ENCODE results near the gene TINCR. TPM values are rescaled to one million over a fixed set of nuclear protein-coding genes. Genes with fewer than 3 reads are reported as not detected.

Gene TINCR
- under 0.01 TPM in 2 replicates for total RNA-seq

DNA sequence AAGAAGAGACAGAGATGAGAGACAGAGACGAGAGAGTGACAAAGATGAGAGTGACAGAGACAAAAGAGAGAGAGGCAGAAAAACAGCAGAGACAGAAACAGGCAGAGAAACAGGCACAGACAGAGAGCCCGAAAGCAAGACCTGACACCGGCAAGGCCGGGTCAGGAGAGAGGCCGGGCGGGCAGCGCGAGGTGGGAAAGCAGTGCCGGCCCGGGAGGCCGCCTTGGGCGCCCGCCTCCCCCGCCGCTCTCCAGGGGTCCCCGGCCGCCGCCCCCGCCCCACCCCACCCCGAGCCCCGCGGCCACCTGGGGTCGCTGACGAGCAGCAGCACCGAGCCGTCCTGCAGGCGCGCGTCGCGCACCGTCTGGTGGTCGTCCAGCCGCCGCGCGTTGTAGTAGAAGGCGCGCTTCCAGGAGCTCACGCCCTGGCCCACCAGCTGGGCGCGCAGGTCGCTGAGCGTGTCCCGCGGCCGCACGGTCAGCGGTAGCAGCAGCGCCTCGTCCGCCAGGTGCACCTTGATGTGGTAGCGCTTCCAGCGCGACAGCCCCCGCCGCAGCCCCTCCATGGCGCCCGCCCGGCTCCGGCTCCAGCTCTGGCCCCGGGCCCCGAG is at the start of gene TINCR:
TSS of gene TINCR (minus strand) at position 594 of the 610 bp plus-strand sequence.

Small RNA genes lying within 50 kb of the gene (small RNA-seq; reads per million reads assigned to genes)
- not detected for gene SNRPEP4

Other genes with a start within 250 kb of the TINCR start
- 261 and 322 TPM in 2 replicates for gene PTPRS, start 227.1 kb downstream of the TINCR start, total RNA-seq
- not detected in 2 replicates for gene ZNRF4, start 112.5 kb downstream of the TINCR start, total RNA-seq
- gene SAFB2, start 54.8 kb upstream of the TINCR start, total RNA-seq, result 27.3 and 29.8 TPM in 2 replicates
- gene SAFB, start 55.1 kb upstream of the TINCR start, total RNA-seq, result 29.4 and 39.0 TPM in 2 replicates
- gene MICOS13, start 112.6 kb upstream of the TINCR start, total RNA-seq, result 24.7 and 27.2 TPM in 2 replicates
- 14.1 and 15.2 TPM in 2 replicates for gene HSD11B1L, start 113.1 kb upstream of the TINCR start, total RNA-seq
- 142 and 198 TPM in 2 replicates for gene RPL36, start 122.3 kb upstream of the TINCR start, total RNA-seq
- 96.9 and 103 TPM in 2 replicates for gene LONP1, start 152.2 kb upstream of the TINCR start, total RNA-seq
- gene CATSPERD, start 152.7 kb upstream of the TINCR start, total RNA-seq, result under 0.01 TPM in 1 of 2 replicates, not detected in the other
- 0.49 and 1.1 TPM in 2 replicates for gene PRR22, start 216.8 kb upstream of the TINCR start, total RNA-seq
- gene DUS3L, start 223.2 kb upstream of the TINCR start, total RNA-seq, result 26.3 and 30.7 TPM in 2 replicates
- 0.16 TPM in 1 of 2 replicates, not detected in the other for gene NRTN, start 237.1 kb upstream of the TINCR start, total RNA-seq